Tibial nerve (tissue), 4 donors: Measurements from ENCODE around the gene IKZF1. TPM values are rescaled to one million over a fixed set of nuclear protein-coding genes. Genes with fewer than 3 reads are reported as not detected.
A peak's percentile ranks its signal among the peaks of the same experiment; 100 is the strongest.

Experiments
- DNase-seq, 2 donors: peaks; one replicate each; pipeline ENCODE4 v3.0.0-alpha.2; 2019; ENCODE audit warnings: low spot score in 2 of 2
- H3K27ac ChIP-seq, 4 donors: fragments of 200-600 bp; sonication (generic) in 3 of 4; one replicate each; pipeline ENCODE4 v1.5.1; 2017 to 2019; ENCODE audit warnings: mild to moderate bottlenecking in 1 of 4
- H3K27me3 ChIP-seq, 2 donors: fragments of 200-600 bp; sonication (generic) in 1 of 2; one replicate each; pipeline versions ENCODE4 v1.5.1 to v1.6.0; 2017 to 2019
- H3K36me3 ChIP-seq, 3 donors: fragments of 200-600 bp; sonication (generic); one replicate each; pipeline ENCODE4 v1.5.1; 2018 to 2019
- H3K4me1 ChIP-seq, 4 donors: fragments of 200-600 bp; sonication (generic) in 3 of 4; one replicate each; pipeline ENCODE4 v1.5.1; 2017 to 2019
- H3K4me3 ChIP-seq, 4 donors: fragments of 200-600 bp; sonication (generic) in 3 of 4; one replicate each; pipeline ENCODE4 v1.5.1; 2017 to 2019; ENCODE audit warnings: mild to moderate bottlenecking in 1 of 4, moderate library complexity in 1 of 4
- H3K9me3 ChIP-seq, 4 donors: fragments of 200-600 bp; sonication (generic) in 3 of 4; one replicate each; pipeline ENCODE4 v1.5.1; 2017 to 2019
- EP300 ChIP-seq, 2 donors: sonication (generic); formaldehyde crosslinking; IDR thresholded peaks; one replicate each; pipeline ENCODE4 v1.6.1; 2017; ENCODE audit warnings: antibody characterized with exemption in 2 of 2, mild to moderate bottlenecking in 1 of 2
- POLR2A ChIP-seq, 2 donors: fragments of 450-650 bp; IDR thresholded peaks; one replicate each; pipeline ENCODE4 v1.6.1; 2017; ENCODE audit warnings: antibody characterized with exemption in 2 of 2, mild to moderate bottlenecking in 2 of 2, moderate library complexity in 2 of 2
- WGBS, 2 donors: methylation state at CpG; one replicate each; pipeline ENCODE4 v1.1.5; 2018; 5-methylcytosine and 5-hydroxymethylcytosine counted together
- total RNA-seq, 4 donors: library from RNA; depleted of rRNA; stranded (reverse); fragments of >200 nt; gene quantifications; one replicate each; pipeline ENCODE4 v1.1.0, GENCODE V29; 2016
- TF ChIP-seq, protein P1 (sequence below), 5 experiments: fragments of 200-600 bp in 3 of 5; fragments of 450-650 bp in 2 of 5; sonication (generic) in 3 of 5; IDR thresholded peaks; one replicate each; pipeline ENCODE4 v1.5.1; 2016 to 2019; ENCODE audit warnings: antibody characterized with exemption in 5 of 5, mild to moderate bottlenecking in 3 of 5, moderate library complexity in 2 of 5

IKZF1 gene
- total RNA-seq, 4 donors from 2014 or later: 9.6 to 32.1 (median 20.7) TPM

- Histone ChIP-seq H3K9me3 (no peaks in the 10 kb centered on the region), H3K36me3 (no peaks in the 10 kb centered on the region), H3K27ac (peak overlapping the region in 1 of 4 donors; percentile 8), H3K4me3 (no peak overlapping the region), H3K27me3 (no peaks in the 10 kb centered on the region), H3K4me1 (peaks cover 0 to 21% (median 0%) of the 10 kb centered on the region in 4 donors)
- TF ChIP-seq POLR2A (IDR thresholded peaks at IDR 0.05) (no peak), EP300 (IDR thresholded peaks at IDR 0.05) (no peak)
- TF ChIP-seq, protein P1, sequence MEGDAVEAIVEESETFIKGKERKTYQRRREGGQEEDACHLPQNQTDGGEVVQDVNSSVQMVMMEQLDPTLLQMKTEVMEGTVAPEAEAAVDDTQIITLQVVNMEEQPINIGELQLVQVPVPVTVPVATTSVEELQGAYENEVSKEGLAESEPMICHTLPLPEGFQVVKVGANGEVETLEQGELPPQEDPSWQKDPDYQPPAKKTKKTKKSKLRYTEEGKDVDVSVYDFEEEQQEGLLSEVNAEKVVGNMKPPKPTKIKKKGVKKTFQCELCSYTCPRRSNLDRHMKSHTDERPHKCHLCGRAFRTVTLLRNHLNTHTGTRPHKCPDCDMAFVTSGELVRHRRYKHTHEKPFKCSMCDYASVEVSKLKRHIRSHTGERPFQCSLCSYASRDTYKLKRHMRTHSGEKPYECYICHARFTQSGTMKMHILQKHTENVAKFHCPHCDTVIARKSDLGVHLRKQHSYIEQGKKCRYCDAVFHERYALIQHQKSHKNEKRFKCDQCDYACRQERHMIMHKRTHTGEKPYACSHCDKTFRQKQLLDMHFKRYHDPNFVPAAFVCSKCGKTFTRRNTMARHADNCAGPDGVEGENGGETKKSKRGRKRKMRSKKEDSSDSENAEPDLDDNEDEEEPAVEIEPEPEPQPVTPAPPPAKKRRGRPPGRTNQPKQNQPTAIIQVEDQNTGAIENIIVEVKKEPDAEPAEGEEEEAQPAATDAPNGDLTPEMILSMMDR (IDR thresholded peaks at IDR 0.05): no peak
- WGBS, 2 donors: 84 to 87% methylated on average over 4 of the region's 4 CpGs
- DNase-seq: no peak
These were observed 36.3 kb upstream of the IKZF1 start for GRCh38 chr7:50268223-50268622.

DNA sequence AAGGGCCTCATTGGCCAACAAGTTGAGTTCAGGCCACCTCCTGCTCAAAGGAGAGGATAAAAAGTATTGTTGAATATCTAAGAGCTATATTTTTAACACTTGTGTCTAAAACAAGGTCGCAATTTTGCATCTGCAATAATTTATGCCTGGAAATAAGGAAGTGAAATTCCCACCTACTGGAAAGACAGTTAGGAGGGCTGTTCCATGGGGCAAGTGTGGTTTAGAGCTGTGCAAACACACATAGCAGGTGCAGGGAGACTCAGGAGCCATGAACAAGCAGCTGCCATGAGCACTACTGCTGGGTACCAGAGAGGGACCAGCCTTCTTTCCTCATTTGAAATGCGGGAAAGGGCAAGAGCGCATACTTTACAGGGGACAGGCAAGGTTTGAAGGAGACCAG, 35.5 kb upstream of the IKZF1 start:
- H3K4me3 ChIP-seq: no peak overlapping the region
- no peaks in the 10 kb centered on the region for H3K9me3 ChIP-seq
- DNase-seq: no peak
- WGBS, 2 donors: 85 to 89% methylated on average over 3 of the region's 3 CpGs
- no peaks in the 10 kb centered on the region for H3K36me3 ChIP-seq
- no peaks in the 10 kb centered on the region for H3K27me3 ChIP-seq
- TF ChIP-seq POLR2A (IDR thresholded peaks at IDR 0.05) (no peak), EP300 (IDR thresholded peaks at IDR 0.05) (no peak)
- TF ChIP-seq, protein P1 (IDR thresholded peaks at IDR 0.05): no peak
- H3K27ac ChIP-seq: no peak overlapping the region
- H3K4me1 ChIP-seq: peaks cover 0 to 21% (median 0%) of the 10 kb centered on the region in 4 donors

DNA sequence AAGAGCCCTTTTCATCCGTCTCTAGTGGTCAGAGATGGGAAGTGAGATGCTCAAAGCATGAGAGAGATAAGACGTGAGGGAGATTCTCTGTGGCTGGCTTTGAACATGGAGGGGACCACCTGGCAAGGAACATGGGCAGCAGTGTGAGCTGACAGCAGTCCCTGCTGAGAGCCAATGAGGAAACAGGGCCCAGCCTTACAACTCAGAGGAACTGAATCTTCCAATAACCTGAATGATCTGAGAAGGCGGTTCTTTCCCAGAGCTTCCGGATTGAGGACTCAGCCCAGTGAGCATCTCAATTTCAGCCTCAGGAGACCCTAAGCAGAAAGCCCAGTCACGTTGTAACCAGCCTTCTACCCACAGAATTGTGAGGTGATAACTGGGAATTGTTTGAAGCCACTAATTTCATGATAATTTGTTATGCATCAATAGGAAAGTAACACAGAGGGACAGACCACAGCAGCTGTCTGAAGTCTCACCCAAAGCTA, 33.9 kb upstream of the IKZF1 start:
- Histone ChIP-seq H3K9me3 (no peaks in the 10 kb centered on the region), H3K27me3 (no peaks in the 10 kb centered on the region), H3K27ac (no peak overlapping the region), H3K4me1 (peaks cover 0 to 27% (median 0%) of the 10 kb centered on the region in 4 donors), H3K36me3 (no peaks in the 10 kb centered on the region), H3K4me3 (no peak overlapping the region)
- WGBS, 2 donors: 78 to 80% methylated on average over 5 of the region's 5 CpGs
- TF ChIP-seq EP300 (IDR thresholded peaks at IDR 0.05): no peak
- TF ChIP-seq POLR2A (IDR thresholded peaks at IDR 0.05): no peak
- TF ChIP-seq, protein P1 (IDR thresholded peaks at IDR 0.05): no peak
- DNase-seq: no peak

- Histone ChIP-seq H3K9me3 (no peaks in the 10 kb centered on the region), H3K27ac (no peak overlapping the region), H3K4me3 (no peak overlapping the region), H3K36me3 (no peaks in the 10 kb centered on the region), H3K27me3 (no peaks in the 10 kb centered on the region), H3K4me1 (peaks cover 0 to 15% (median 0%) of the 10 kb centered on the region in 4 donors)
- WGBS, 2 donors: 30 to 37% methylated on average over 3 of the region's 3 CpGs
- no peak for DNase-seq
- TF ChIP-seq, protein P1 (IDR thresholded peaks at IDR 0.05): no peak
- TF ChIP-seq POLR2A (IDR thresholded peaks at IDR 0.05): no peak
- TF ChIP-seq EP300 (IDR thresholded peaks at IDR 0.05): no peak
These were observed 31.7 kb upstream of the IKZF1 start for GRCh38 chr7:50272808-50273207.

- no peak overlapping the region for H3K4me3 ChIP-seq
- DNase-seq: no peak
- WGBS, 2 donors: 83 to 88% methylated on average over 1 of the region's 1 CpG
- no peak for TF ChIP-seq POLR2A (IDR thresholded peaks at IDR 0.05)
- TF ChIP-seq, protein P1 (IDR thresholded peaks at IDR 0.05): no peak
- H3K36me3 ChIP-seq: no peaks in the 10 kb centered on the region
- H3K27me3 ChIP-seq: no peaks in the 10 kb centered on the region
- H3K4me1 ChIP-seq: peaks cover 0 to 10% (median 0%) of the 10 kb centered on the region in 4 donors
- H3K9me3 ChIP-seq: no peaks in the 10 kb centered on the region
- no peak overlapping the region for H3K27ac ChIP-seq
These were observed 31.2 kb upstream of the IKZF1 start for GRCh38 chr7:50273301-50273700.
